Effector memory CD8-positive, alpha-beta T cell (primary cell): ENCODE data around the gene SLC39A7.

ENCODE experiments used
- ATAC-seq: fragments of 150-1000 bp; cut with Tn5 transposase; replicated peaks from 2 replicates; pipeline ENCODE4 v1.10.0; 2021; ENCODE audit warnings: mild to moderate bottlenecking, moderate library complexity
- DNase-seq, 3 experiments: peaks; one replicate each; pipeline ENCODE4 v3.0.0; 2021
- H3K27ac Mint-ChIP-seq, 2 donors: one replicate each; pipeline ENCODE4 v1.8.0; 2022; ENCODE audit warnings: mild to moderate bottlenecking in 2 of 2, mixed read lengths in 2 of 2, moderate library complexity in 2 of 2
- H3K27me3 Mint-ChIP-seq, 2 donors: one replicate each; pipeline ENCODE4 v1.8.0; 2022; ENCODE audit warnings: mixed read lengths in 2 of 2
- H3K36me3 Mint-ChIP-seq: one replicate; pipeline ENCODE4 v1.8.0; 2022; ENCODE audit warnings: mild to moderate bottlenecking, moderate library complexity, mixed read lengths; ENCODE audit not compliant: insufficient read depth
- H3K4me1 Mint-ChIP-seq, 2 donors: one replicate each; pipeline ENCODE4 v1.8.0; 2022; ENCODE audit warnings: low read depth in 2 of 2, mixed read lengths in 2 of 2
- H3K4me3 Mint-ChIP-seq, 2 donors: one replicate each; pipeline ENCODE4 v1.8.0; 2022; ENCODE audit warnings: mild to moderate bottlenecking in 2 of 2, mixed read lengths in 2 of 2, moderate library complexity in 2 of 2
- H3K9me3 Mint-ChIP-seq, 2 donors: one replicate each; pipeline ENCODE4 v1.8.0; 2022; ENCODE audit warnings: mixed read lengths in 2 of 2

The SLC39A7 gene

DNA sequence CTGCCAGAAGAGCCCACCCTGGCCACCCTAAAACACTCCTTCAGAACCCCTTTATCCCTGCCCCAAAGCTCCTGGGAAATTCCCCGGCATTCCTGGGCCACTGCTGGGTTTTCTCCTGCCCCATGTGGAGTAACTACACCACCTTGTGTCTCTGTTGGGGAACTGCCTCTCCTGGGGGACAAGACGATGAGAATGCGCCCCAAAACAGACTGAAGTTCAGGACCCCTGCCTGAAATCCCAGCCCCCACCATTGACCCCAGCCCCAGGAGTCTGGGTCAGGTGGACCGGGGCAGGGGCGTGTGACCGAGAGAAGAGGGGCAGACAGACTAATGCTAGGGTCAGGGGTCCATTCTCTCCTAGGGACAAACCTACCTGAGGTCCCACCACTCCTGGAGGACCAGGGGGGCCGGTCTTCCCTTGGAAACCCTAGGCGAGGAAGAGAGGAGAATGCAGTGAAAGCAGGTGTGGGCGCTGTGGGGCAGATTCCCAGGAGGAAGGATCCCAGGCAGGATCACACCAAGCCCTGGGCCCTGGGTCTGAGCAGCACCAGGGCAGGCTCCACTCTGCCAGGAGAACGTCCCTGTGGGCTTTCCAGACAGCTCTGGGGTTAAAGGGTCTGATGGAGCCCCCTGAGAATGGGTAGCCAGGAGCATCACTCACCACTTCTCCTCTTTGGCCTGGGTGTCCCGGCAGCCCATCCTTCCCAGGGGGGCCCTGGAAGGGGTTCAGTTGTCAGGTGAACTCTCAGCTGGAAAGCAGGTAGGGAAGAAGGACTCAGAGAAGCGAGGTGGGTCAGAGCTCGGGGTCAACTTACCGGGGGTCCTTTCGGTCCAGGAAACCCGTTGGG, 27.8 kb upstream of the SLC39A7 start:
- Mint-ChIP-seq H3K4me3 (no peak overlapping the region), H3K27me3 (peaks cover 17 to 67% of the 10 kb centered on the region in 2 donors), H3K36me3 (peaks cover 2% of the 10 kb centered on the region), H3K27ac (no peak overlapping the region), H3K4me1 (no peaks in the 10 kb centered on the region), H3K9me3 (no peaks in the 10 kb centered on the region)
- ATAC-seq (no peak), DNase-seq (no peak)

DNA sequence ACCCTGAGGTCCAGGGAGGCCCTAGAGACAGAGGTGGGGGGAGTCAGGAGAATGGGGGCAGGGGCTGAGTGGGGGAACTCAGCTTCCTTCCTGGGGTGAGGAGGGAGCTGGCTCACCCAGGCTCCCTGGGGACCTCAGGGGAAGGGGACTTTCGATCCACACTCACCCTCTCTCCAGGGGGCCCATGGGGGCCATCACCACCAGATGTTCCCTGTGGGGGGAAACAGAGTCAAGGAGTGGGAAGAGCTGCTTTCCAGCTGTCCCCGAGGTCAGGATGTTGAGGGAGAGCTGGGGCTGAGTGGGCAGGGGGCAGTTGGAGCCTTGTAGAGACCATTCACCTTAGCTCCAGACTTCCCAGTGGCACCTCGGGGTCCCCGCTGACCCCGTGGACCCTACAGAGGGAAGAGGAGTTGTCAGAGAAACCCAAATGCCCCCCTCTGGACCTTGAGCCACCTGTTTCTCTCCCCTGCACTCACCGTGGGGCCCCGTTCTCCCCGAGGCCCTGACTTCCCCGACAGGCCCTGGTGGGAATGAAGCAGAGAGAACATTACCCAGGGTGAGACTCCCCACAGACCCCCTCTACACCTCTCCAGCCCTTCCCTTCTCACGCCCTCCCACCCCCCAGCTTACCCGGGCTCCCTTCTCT, 27.0 kb upstream of the SLC39A7 start:
- DNase-seq, result no peak
- no peak for ATAC-seq

DNA sequence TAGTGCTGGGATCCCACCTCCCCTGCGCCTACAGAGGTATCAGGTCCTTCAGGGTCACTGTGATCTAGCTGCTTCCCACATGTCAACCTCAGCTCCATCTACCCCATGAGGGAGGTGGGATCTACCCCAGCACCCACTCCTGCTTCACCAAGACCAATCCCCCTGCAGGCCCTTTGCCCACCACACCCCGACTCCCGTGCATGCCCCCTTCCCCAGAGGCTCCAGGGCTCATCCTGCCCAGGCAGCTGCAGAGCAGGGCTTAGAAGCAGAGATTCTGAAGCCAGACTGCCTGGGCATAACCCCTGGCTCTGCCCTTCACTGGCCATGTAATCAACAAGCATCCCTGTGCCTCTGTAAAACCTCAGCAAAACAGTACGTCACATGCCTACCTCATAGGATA, 25.9 kb upstream of the SLC39A7 start:
- Mint-ChIP-seq H3K9me3 (no peaks in the 10 kb centered on the region), H3K27me3 (peaks cover 18 to 64% of the 10 kb centered on the region in 2 donors), H3K4me3 (no peak overlapping the region), H3K4me1 (no peaks in the 10 kb centered on the region), H3K27ac (no peak overlapping the region), H3K36me3 (peaks cover 2% of the 10 kb centered on the region)
- no peak for DNase-seq
- no peak for ATAC-seq

More for the DNA sequence above, 27.0 kb upstream of the SLC39A7 start:
- peaks cover 2% of the 10 kb centered on the region for H3K36me3 Mint-ChIP-seq
- H3K4me3 Mint-ChIP-seq, result no peak overlapping the region
- H3K27ac Mint-ChIP-seq, result no peak overlapping the region
- H3K9me3 Mint-ChIP-seq, result no peaks in the 10 kb centered on the region
- no peaks in the 10 kb centered on the region for H3K4me1 Mint-ChIP-seq
- H3K27me3 Mint-ChIP-seq, result peaks cover 18 to 67% of the 10 kb centered on the region in 2 donors

DNA sequence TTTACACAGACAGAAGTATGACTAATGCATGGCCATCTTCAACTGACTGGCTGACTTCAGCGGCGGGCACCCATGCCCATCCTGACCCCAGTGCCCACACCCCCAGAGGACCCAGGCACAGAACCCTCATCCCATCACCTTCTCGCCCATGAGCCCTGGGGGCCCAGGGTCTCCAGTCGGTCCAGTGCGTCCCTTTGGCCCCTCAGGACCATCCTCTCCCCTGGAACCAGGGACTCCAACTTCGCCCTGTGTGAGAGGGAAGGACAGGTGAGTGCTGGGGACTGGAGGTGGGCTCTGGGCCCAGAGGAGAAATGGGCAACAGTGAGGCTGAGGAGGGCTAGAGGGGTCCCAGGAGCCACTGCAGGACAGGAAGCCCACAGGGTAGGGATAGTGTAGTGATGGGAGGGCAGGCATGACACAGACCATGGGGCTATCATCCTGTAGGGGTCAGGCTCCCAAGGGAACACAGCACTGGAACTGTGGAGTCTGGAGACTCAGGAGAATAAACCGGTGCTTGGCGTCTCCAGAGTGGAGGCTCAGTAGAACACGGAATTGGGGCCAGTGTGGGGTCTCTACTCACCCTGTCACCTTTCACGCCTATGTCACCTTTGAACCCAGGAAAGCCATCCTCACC, 25.1 kb upstream of the SLC39A7 start:
- Mint-ChIP-seq H3K27ac (no peak overlapping the region), H3K9me3 (no peaks in the 10 kb centered on the region), H3K4me1 (no peaks in the 10 kb centered on the region), H3K27me3 (peaks cover 18 to 64% of the 10 kb centered on the region in 2 donors), H3K36me3 (no peaks in the 10 kb centered on the region), H3K4me3 (no peak overlapping the region)
- ATAC-seq, result no peak
- DNase-seq, result no peak

DNA sequence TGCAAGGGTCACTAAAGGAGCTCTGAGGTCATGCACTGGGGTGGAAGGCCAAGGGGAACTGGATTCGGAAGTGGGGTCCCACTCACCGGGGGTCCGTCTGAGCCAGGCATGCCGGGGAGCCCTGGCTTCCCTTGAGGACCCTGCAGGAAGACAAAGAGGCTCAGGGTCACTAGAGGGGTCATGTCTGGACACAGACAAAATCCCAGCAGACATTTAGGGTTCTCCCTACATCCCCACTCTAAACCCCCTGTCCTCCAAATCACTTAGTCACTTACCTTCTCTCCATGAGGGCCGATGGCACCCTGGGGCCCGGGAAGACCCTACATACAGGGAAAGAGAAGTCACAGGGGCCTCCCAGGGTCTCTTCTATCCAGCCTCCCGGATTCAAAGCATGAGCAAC, 23.8 kb upstream of the SLC39A7 start:
- Mint-ChIP-seq H3K4me3 (no peak overlapping the region), H3K36me3 (no peaks in the 10 kb centered on the region), H3K27ac (peak overlapping the region; percentile 18 to 62), H3K27me3 (peaks cover 18 to 64% of the 10 kb centered on the region in 2 donors), H3K4me1 (no peaks in the 10 kb centered on the region), H3K9me3 (no peaks in the 10 kb centered on the region)
- DNase-seq (no peak), ATAC-seq (no peak)

DNA sequence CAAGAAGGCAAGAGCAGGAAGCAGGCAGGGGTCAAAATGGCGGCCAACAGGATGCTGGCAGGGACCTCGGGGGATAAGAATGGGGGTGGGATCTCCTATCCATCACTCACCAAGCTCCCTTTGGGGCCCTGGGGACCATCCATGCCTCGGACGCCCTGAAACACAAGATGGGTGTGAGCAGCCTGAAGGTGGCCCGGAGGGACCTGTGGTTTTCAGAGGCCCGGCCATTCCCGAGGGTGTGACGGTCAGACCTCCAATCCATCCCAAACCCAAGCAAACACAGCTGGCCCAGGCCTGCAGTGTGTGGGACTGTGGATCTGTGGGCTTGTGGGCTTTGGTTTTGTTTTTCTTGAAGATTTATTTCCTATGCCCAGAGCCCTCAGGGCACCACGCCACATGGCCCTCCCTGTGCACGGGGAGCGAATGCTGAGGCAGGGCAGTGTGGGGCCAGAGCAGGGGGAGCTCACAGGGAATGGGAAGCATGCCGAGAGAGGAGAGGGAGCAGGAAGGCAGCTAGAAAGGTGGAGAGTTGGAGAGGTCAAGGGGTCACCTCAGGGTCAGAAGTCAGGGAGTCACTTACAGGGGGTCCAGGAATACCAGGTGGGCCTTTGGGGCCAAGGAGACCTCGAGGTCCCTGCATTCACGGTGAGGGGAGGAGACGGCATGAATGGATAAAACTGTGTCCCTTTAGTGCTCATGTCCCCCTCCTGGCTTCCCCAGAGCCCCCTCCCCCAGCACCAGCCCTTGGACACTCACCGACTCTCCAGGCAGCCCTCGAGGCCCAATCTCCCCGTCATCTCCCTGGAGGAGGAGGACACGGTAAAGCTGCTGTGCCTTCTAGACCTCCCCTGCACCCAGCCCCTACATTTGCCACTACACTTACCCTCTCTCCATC, 22.9 kb upstream of the SLC39A7 start:
- H3K27ac Mint-ChIP-seq, result peak overlapping the region; percentile 62 to 87
- no peak for ATAC-seq

DNA sequence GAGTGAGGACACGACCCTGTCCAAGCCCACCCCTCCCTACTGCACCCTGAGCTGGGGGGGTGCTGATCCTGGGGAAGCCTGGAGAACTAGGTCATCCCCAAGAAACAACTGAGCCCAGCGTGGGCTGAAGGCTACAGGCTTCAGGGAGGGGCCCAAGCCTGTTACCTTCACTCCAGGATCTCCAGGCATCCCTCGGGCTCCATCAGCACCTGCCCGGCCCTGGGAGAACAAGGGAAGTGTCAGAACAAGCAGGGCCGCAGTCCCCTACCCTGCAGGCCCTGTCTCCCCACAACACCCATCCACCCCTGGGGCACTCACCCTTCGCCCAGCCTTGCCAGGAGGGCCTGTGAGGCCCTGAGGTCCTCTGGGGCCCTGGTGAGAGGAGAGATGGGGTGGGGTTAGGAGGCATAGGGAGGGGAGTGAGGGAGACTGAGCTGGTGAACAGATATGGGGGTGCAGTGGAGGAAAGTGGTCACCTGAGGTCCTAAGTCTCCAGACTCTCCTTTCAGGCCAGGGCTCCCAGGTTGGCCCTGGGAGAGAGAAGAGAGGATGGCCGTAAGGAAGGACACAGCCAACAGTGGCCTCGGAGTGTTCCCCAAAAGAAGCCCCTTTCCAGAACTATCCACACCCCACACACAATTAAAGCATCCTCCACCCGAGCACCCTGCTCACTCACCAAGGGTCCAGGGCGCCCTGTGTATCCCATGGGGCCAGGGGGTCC, 21.8 kb upstream of the SLC39A7 start:
- ATAC-seq, result no peak
- H3K27ac Mint-ChIP-seq, result peak overlapping the region in 1 of 2 donors; percentile 87

More for the DNA sequence above, 22.9 kb upstream of the SLC39A7 start:
- H3K27me3 Mint-ChIP-seq, result peaks cover 18 to 56% of the 10 kb centered on the region in 2 donors
- peaks cover 2 to 4% of the 10 kb centered on the region in 2 donors for H3K9me3 Mint-ChIP-seq
- H3K4me1 Mint-ChIP-seq, result peaks cover 3% of the 10 kb centered on the region in 2 donors
- H3K36me3 Mint-ChIP-seq, result no peaks in the 10 kb centered on the region
- H3K4me3 Mint-ChIP-seq, result no peak overlapping the region
- DNase-seq, result no peak

DNA sequence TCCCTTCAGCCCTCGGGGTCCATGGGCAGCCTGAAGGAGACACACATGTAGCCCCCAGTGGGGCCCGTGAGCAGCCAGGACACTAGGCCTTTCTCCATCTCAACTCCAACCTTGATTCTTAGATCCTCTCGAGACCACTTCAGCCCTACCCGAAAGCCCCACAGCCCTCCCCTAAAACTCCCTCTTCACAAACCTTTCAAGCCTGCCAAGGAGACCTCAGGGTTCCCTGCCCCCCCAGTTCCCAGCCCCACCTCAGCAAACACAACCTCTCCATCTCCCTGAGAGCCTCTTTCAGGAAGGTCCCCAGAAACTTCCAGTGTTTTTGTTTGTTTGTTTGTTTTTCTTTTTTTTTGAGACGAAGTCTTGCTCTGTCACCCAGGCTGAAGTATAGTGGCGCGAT, 19.5 kb upstream of the SLC39A7 start:
- ATAC-seq, result no peak
- H3K4me1 Mint-ChIP-seq, result peaks cover 20 to 24% of the 10 kb centered on the region in 2 donors

More for the DNA sequence above, 21.8 kb upstream of the SLC39A7 start:
- Mint-ChIP-seq H3K4me1 (peaks cover 14% of the 10 kb centered on the region in 2 donors), H3K27me3 (peaks cover 18 to 48% of the 10 kb centered on the region in 2 donors), H3K36me3 (no peaks in the 10 kb centered on the region), H3K4me3 (no peak overlapping the region), H3K9me3 (peaks cover 10 to 15% of the 10 kb centered on the region in 2 donors)
- no peak for DNase-seq

DNA sequence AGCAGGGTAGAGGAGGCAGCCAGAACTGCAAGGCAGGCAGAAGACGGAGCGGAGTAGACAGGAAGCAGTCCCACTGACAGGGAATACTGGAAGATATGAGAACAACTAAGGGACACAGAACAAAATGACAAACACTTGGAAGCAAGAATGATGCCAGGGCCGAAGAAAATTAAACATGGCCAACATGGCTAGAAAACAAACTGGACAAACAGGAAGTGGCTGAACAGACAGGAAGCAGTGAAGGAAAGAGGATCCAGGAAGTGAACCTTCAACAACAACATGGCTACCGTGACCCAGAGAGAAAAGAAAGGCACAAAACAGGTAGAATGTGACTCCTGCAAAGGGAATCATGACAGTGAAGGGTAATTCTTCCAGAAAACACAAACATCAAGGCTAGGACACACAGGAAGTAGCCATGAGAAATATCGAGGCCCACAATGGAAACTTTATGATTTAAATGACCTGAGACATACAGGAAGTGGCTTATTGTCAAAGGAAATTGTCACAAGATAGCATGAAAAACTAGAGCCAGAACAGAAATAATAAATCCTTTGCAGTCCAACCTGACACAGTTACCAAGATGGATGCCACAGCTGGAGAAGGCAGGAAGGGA, 17.5 kb upstream of the SLC39A7 start:
- no peak for DNase-seq
- ATAC-seq, result peak; percentile 21

More for the DNA sequence above, 19.5 kb upstream of the SLC39A7 start:
- Mint-ChIP-seq H3K36me3 (no peaks in the 10 kb centered on the region), H3K27ac (no peak overlapping the region), H3K27me3 (peaks cover 22 to 45% of the 10 kb centered on the region in 2 donors), H3K9me3 (peaks cover 10 to 15% of the 10 kb centered on the region in 2 donors), H3K4me3 (no peak overlapping the region)
- no peak for DNase-seq

DNA sequence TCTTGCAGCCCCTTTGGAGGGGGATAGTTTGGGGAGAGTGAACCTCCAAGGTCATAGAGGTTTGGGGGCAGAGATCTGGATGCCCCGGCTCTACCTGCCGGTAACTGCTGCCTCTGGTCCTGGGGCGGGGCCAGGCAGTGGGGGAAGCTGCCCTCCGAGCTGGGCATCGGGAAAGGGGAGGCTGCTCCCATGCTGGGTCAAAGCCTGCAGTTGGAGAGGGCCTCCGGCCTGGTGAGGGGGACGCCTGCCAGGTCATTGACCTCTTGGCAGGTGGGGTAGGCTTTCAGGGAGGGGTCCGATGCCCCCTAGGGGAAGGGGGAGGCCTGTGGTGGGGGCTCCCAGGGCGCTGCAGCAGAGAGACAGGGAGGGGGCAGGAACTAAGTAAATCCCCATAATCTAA, 15.5 kb upstream of the SLC39A7 start:
- DNase-seq (no peak), ATAC-seq (no peak)
- Mint-ChIP-seq H3K9me3 (peaks cover 10 to 15% of the 10 kb centered on the region in 2 donors), H3K27ac (no peak overlapping the region), H3K4me3 (no peak overlapping the region), H3K36me3 (no peaks in the 10 kb centered on the region), H3K4me1 (peaks cover 20 to 24% of the 10 kb centered on the region in 2 donors), H3K27me3 (peaks cover 38 to 57% of the 10 kb centered on the region in 2 donors)

More for the DNA sequence above, 17.5 kb upstream of the SLC39A7 start:
- peak overlapping the region; percentile 54 to 62 for H3K4me3 Mint-ChIP-seq
- H3K27ac Mint-ChIP-seq, result peak overlapping the region; percentile 76 to 88
- H3K4me1 Mint-ChIP-seq, result peaks cover 20 to 24% of the 10 kb centered on the region in 2 donors
- H3K36me3 Mint-ChIP-seq, result no peaks in the 10 kb centered on the region
- peaks cover 23 to 45% of the 10 kb centered on the region in 2 donors for H3K27me3 Mint-ChIP-seq
- H3K9me3 Mint-ChIP-seq, result peaks cover 10 to 15% of the 10 kb centered on the region in 2 donors

DNA sequence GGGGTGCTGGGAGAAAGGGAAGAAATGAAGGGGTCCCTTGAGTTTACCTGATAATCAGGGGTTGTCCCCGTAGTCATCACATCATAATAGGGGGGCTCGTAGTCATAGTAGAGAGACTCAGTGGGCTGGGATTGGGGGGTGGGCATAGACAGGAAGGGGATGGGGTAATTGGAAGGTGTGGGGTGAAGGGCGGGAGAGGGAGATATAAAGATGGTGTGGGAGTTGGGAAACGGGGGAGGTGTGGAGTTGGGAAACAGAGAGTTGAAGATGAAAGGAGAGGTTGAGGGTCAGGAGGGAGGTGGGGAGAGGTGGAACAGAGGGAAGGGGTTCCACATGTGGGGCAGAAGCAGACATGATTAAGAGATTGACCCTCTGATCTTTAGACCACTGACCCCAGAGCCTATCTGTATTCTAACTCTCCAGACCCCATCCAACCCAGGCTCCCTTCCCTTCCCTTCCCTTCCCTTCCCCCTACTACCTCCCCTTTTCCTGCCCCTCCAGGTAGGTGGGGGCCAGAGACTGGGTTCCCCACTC, 14.9 kb upstream of the SLC39A7 start:
- no peak for ATAC-seq

DNA sequence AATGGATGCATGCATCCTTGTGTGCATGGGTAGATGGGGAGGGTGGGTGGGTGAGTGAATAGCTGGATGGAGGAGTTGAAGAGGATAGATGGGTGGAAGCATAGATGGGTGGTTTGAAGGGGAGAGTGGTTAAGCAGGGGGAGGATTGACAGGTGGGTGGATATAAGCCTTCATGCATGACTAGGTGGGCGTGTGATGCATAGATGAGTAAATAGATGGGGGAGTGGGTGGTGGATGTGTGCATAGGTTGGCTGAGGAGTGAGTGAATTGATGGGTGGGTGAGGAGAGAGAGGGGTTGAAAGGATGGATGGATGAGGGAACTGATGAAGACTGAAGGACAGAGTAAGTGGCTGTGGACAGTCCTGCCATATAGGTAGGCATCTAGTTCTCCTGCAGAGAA, 12.9 kb upstream of the SLC39A7 start:
- DNase-seq (no peak), ATAC-seq (no peak)
- Mint-ChIP-seq H3K9me3 (peaks cover 8 to 11% of the 10 kb centered on the region in 2 donors), H3K36me3 (no peaks in the 10 kb centered on the region), H3K4me3 (no peak overlapping the region), H3K27ac (no peak overlapping the region), H3K27me3 (peaks cover 60 to 81% of the 10 kb centered on the region in 2 donors), H3K4me1 (peaks cover 19 to 27% of the 10 kb centered on the region in 2 donors)

More for the DNA sequence above, 14.9 kb upstream of the SLC39A7 start:
- H3K36me3 Mint-ChIP-seq, result no peaks in the 10 kb centered on the region
- H3K4me3 Mint-ChIP-seq, result no peak overlapping the region
- peaks cover 10 to 15% of the 10 kb centered on the region in 2 donors for H3K9me3 Mint-ChIP-seq
- no peak for DNase-seq
- H3K27me3 Mint-ChIP-seq, result peaks cover 43 to 62% of the 10 kb centered on the region in 2 donors
- no peak overlapping the region for H3K27ac Mint-ChIP-seq
- peaks cover 20 to 24% of the 10 kb centered on the region in 2 donors for H3K4me1 Mint-ChIP-seq
